ENCODE measurements around the gene ARHGAP40.

The ARHGAP40 gene

GRCh38 chr20:38626921-38627659, 25.5 kb downstream of the ARHGAP40 start:
- TF ChIP-seq FOXP2 (optimal IDR thresholded peaks at IDR 0.05; ENCODE audit: borderline replicate concordance, extremely low read depth, extremely low read length, insufficient read depth) (no peak), TAF1 (IDR thresholded peaks at IDR 0.05; ENCODE audit: borderline replicate concordance, insufficient read depth, low read length) (no peak), POLR2AphosphoS5 (IDR thresholded peaks at IDR 0.05; ENCODE audit: low read depth, low read length) (no peak), SIN3A (IDR thresholded peaks at IDR 0.05; ENCODE audit: borderline replicate concordance, insufficient read depth, low read length) (no peak)
- TF ChIP-seq, protein P1, sequence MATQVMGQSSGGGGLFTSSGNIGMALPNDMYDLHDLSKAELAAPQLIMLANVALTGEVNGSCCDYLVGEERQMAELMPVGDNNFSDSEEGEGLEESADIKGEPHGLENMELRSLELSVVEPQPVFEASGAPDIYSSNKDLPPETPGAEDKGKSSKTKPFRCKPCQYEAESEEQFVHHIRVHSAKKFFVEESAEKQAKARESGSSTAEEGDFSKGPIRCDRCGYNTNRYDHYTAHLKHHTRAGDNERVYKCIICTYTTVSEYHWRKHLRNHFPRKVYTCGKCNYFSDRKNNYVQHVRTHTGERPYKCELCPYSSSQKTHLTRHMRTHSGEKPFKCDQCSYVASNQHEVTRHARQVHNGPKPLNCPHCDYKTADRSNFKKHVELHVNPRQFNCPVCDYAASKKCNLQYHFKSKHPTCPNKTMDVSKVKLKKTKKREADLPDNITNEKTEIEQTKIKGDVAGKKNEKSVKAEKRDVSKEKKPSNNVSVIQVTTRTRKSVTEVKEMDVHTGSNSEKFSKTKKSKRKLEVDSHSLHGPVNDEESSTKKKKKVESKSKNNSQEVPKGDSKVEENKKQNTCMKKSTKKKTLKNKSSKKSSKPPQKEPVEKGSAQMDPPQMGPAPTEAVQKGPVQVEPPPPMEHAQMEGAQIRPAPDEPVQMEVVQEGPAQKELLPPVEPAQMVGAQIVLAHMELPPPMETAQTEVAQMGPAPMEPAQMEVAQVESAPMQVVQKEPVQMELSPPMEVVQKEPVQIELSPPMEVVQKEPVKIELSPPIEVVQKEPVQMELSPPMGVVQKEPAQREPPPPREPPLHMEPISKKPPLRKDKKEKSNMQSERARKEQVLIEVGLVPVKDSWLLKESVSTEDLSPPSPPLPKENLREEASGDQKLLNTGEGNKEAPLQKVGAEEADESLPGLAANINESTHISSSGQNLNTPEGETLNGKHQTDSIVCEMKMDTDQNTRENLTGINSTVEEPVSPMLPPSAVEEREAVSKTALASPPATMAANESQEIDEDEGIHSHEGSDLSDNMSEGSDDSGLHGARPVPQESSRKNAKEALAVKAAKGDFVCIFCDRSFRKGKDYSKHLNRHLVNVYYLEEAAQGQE (IDR thresholded peaks at IDR 0.05; ENCODE audit: insufficient read depth in 1 of 2, low read depth in 2 of 2, low read length in 2 of 2) = no peak

- TF ChIP-seq FOXP2 (optimal IDR thresholded peaks at IDR 0.05; ENCODE audit: borderline replicate concordance, extremely low read depth, extremely low read length, insufficient read depth) (no peak), TAF1 (IDR thresholded peaks at IDR 0.05; ENCODE audit: borderline replicate concordance, insufficient read depth, low read length) (no peak), SIN3A (IDR thresholded peaks at IDR 0.05; ENCODE audit: borderline replicate concordance, insufficient read depth, low read length) (no peak), POLR2AphosphoS5 (IDR thresholded peaks at IDR 0.05; ENCODE audit: low read depth, low read length) (no peak)
- TF ChIP-seq, protein P1 (IDR thresholded peaks at IDR 0.05; ENCODE audit: insufficient read depth in 1 of 2, low read depth in 2 of 2, low read length in 2 of 2) = no peak
These were observed 27.2 kb downstream of the ARHGAP40 start for GRCh38 chr20:38628580-38629470.

DNA sequence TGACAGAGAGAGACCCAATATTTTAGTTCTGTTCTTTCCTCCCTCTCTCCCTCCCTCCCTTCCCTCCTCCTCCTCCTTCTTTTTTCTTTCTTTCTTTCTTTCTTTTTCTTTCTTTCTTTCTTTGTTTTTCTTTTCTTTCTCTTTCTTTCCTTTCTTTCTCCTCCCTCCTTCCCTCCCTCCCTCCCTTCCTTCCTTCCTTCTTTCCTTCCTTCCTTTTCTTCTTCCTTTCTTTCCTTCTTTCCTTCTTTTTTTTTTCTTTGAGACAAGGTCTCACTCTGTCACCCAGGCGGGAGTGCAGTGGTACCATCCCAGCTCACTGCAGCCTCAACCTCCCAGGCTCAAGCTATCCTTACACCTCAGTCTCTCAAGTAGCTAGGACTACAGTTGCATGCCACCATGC, 28.4 kb downstream of the ARHGAP40 start:
- no peak for TF ChIP-seq FOXP2 (optimal IDR thresholded peaks at IDR 0.05; ENCODE audit: borderline replicate concordance, extremely low read depth, extremely low read length, insufficient read depth)

GRCh38 chr20:38630727-38631126, 29.1 kb downstream of the ARHGAP40 start:
- no peak for TF ChIP-seq TAF1 (IDR thresholded peaks at IDR 0.05; ENCODE audit: borderline replicate concordance, insufficient read depth, low read length)

GRCh38 chr20:38631155-38632022, 29.8 kb downstream of the ARHGAP40 start:
- TF ChIP-seq TAF1 (IDR thresholded peaks at IDR 0.05; ENCODE audit: borderline replicate concordance, insufficient read depth, low read length) = no peak
- TF ChIP-seq FOXP2 (optimal IDR thresholded peaks at IDR 0.05; ENCODE audit: borderline replicate concordance, extremely low read depth, extremely low read length, insufficient read depth) = no peak
- TF ChIP-seq POLR2AphosphoS5 (IDR thresholded peaks at IDR 0.05; ENCODE audit: low read depth, low read length) = no peak
- TF ChIP-seq SIN3A (IDR thresholded peaks at IDR 0.05; ENCODE audit: borderline replicate concordance, insufficient read depth, low read length) = no peak
- TF ChIP-seq, protein P1 (IDR thresholded peaks at IDR 0.05; ENCODE audit: insufficient read depth in 1 of 2, low read depth in 2 of 2, low read length in 2 of 2) = no peak
